ENCODE measurements around the gene AKAP12.
A peak's percentile ranks its signal among the peaks of the same experiment; 100 is the strongest.

GRCh38 chr6:151325075-151326050, 85.6 kb downstream of the AKAP12 start:
- no peak for TF ChIP-seq CTCF (IDR thresholded peaks at IDR 0.05)
- TF ChIP-seq POLR2AphosphoS5 (IDR thresholded peaks at IDR 0.05) = peak in 1 of 3 donors; percentile 19
